GM21619 (cell line): ENCODE measurements around the gene ARRDC4.

ENCODE experiments used
- ATAC-seq: cut with Tn5 transposase; IDR thresholded peaks from one replicate; pipeline ENCODE4 v1.9.1; 2021; ENCODE audit not compliant: unreplicated experiment

Gene ARRDC4

GRCh38 chr15:97995881-97996603 is 35.5 kb downstream of the ARRDC4 start:
- ATAC-seq: no peak

- ATAC-seq: no peak
Measured at GRCh38 chr15:97998307-97999071, 38.0 kb downstream of the ARRDC4 start.

GRCh38 chr15:98000249-98001203 is 40.0 kb downstream of the ARRDC4 start:
- ATAC-seq: no peak

DNA sequence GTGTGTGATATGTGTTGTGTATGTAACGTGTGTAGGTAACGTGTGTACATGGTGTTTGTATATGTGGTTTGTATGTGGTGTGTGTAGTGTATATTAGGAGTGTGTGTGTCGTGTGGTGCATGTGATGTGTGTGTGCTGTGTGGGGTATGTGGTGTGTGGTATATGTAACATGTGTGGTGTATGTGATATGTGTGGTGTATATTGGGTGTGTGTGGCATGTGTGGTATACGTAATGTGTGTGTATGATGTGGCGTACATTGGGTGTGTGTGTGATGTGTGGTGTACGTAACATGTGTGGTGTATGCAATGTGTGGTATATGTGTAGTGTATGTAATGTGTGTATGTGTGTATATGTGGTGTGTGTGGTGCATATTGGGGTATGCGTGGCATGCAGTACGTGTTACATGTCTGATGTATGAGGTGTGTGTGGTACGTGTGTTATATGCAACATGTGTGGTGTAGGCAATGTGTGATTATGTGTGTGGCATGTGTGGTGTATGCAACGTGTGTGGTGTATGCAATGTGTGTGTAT is 41.2 kb downstream of the ARRDC4 start:
- ATAC-seq: no peak

- ATAC-seq: no peak
Measured at GRCh38 chr15:98002419-98002818, 41.9 kb downstream of the ARRDC4 start.

DNA sequence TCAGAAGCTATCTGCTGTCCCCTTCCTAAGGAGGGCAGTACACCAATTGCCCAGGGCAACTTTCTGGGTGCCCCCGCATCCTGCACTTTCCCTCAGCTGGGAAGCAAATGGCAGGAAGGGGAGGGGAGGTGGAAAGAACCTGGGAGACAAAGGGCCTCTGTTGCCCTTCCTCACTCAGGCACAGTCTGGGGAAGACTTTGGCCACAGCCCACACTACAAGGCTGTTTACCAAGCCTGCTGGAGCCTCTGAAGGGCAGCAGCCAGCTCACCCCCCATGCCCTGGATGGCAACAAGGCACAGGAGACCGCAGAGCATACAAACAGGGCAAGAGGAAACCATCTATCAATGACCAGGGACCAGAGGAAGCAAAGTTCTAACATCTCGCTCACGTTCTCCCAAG is 42.4 kb downstream of the ARRDC4 start:
- no peak for ATAC-seq

DNA sequence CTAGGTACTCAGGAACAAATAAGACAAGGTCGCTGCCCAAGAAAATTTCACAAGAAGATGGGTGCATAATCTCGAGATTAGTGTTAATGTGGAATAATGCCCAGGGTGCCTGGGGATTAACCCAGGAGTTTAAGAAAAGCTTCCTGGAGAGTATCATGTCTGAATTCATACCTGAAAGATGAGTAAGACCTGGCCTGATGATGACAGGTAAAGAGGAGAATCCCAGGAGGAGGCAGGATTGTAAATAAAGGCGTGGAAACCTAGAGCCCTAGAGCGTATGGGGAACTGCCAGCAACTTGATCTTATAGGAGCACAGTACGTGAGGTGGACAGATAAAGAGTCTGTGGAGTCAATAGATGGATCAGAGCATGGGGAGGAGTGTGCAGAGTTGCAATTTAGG is 43.0 kb downstream of the ARRDC4 start:
- no peak for ATAC-seq

DNA sequence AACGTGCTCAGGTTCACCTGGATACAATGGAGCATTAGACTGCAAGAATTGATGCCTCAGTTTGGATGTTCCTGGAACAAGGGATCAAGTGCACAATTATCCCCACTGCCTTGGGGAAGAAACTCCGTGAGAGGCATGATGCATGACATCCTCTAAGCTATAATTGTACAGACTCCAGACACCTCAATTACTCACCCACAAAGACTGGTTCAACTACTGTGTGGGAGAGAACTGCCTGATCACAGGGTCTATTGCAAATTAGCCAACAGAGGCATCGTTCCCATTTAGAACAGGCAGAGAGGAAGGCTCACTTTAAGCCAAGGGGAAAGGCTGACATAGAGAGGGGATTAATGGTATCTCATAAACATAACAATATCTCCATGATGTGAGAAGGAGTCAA is 43.5 kb downstream of the ARRDC4 start:
- no peak for ATAC-seq

DNA sequence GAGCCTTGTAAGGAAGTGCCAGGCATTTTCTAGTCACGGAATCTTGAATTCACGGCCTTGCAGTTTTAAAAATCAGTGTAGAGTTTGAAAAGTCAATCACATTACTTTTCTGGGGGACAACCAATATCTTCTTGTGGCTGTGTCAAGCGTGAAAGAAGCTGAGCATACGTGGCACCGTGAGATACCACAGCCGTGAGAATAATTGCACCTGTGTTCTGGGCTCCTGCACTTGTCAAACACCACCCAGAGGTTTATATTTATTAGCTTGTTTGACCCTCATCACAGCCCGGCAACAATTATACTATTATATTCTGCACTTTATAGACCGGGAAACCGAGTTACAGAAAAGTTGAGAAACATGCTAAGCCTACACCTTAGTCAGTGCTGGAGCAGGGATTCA is 45.2 kb downstream of the ARRDC4 start:
- no peak for ATAC-seq

DNA sequence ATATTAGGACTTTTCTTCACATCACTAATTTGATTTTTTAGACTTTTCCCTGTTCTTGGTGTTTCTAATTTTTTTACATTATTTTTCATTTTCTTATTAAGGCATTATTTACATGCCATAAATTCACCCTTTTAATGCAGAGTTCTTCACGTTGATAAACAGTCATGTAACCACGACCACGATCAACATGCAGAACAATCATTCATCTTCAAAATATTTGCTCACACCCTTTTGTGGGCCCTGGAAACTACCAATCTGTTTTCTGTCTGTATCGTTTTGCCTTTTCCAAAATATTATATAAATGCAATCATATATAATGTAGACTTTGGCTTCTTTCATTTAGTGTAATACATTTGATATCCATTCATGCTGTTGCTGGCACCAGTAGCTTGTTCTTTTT is 48.7 kb downstream of the ARRDC4 start:
- no peak for ATAC-seq

GRCh38 chr15:98009971-98010370 is 49.5 kb downstream of the ARRDC4 start:
- no peak for ATAC-seq

DNA sequence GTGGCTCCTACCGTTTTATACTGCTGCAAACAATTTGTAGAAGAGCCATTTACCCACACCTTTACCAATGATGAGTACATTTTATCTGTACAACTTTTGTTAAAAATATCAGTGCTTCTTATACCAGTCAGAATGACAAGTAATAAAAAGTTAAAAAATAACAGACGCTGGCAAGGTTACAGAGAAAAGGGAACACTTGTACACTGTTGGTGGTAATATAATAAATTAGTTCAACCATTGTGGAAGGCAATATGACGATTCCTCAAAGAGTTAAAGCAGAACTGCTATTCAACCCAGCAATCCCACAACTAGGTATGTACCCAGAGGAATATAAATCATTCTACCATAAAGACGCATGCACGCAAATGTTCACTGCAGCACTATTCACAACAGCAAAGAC is 51.9 kb downstream of the ARRDC4 start:
- no peak for ATAC-seq

DNA sequence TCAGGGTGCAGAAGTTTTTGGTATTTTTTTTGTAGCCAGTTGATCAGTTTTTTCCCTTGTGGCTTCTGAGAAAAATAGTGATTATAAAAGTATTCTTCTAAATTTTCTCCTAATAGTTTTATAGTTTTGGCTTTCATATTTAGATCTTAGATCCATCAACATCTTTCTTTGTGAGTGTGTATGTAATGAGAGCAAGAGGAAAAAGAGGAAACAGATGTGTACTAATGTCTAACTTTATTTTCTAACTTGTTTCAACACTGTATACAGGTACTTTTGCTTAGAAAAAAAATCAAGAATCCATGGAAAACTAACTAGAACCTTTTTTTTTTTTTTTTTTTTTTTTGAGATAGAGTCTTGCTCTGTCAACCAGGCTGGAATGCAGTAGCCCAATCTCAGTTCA is 53.1 kb downstream of the ARRDC4 start:
- no peak for ATAC-seq

GRCh38 chr15:98017150-98017964 is 56.9 kb downstream of the ARRDC4 start:
- no peak for ATAC-seq

- no peak for ATAC-seq
Measured at GRCh38 chr15:98018761-98019351, 58.4 kb downstream of the ARRDC4 start.
